Measurements from ENCODE around the gene BPIFB3.

GRCh38 chr20:33017542-33017941, 36.2 kb upstream of the BPIFB3 start:
- TF ChIP-seq CTCF (IDR thresholded peaks at IDR 0.05) (no peak), POLR2A (IDR thresholded peaks at IDR 0.05) (no peak)
